ENCODE data around the gene SASH1.

The SASH1 gene

GRCh38 chr6:148303616-148304015, 39.0 kb upstream of the SASH1 start:
- no peak overlapping the region for H3K27ac ChIP-seq (ENCODE audit: low read depth, low read length)
- H3K79me2 ChIP-seq (ENCODE audit: insufficient read depth, low read length): no peaks in the 10 kb centered on the region
- no peaks in the 10 kb centered on the region for H3K9me2 ChIP-seq (replicated peaks; ENCODE audit: insufficient read depth, low read length)
- H3K9me3 ChIP-seq (ENCODE audit: insufficient read depth, low read length): no peaks in the 10 kb centered on the region
- no peak overlapping the region for H2AFZ ChIP-seq (ENCODE audit: low read depth, low read length, severe bottlenecking)
- H3K9ac ChIP-seq (ENCODE audit: low read length): no peak overlapping the region
- no peaks in the 10 kb centered on the region for H3F3A ChIP-seq (ENCODE audit: insufficient read depth)
- TF ChIP-seq CTCF (IDR thresholded peaks at IDR 0.05; ENCODE audit: insufficient read depth, low read length, poor library complexity, severe bottlenecking) (no peak), EZH2phosphoT487 (conservative IDR thresholded peaks at IDR 0.05; ENCODE audit: low read length) (no peak)
- H3K4me3 ChIP-seq (ENCODE audit: insufficient read depth, low read length, poor library complexity, severe bottlenecking): no peak overlapping the region
- H3K4me2 ChIP-seq (ENCODE audit: low read depth, low read length, poor library complexity, severe bottlenecking): no peak overlapping the region
- H3K27me3 ChIP-seq (ENCODE audit: low read length): no peaks in the 10 kb centered on the region
- H4K20me1 ChIP-seq (ENCODE audit: low read depth, low read length): no peaks in the 10 kb centered on the region
- H3K36me3 ChIP-seq (ENCODE audit: low read length): no peaks in the 10 kb centered on the region

- TF ChIP-seq EZH2phosphoT487 (conservative IDR thresholded peaks at IDR 0.05; ENCODE audit: low read length): no peak
- no peaks in the 10 kb centered on the region for H3K9me2 ChIP-seq (replicated peaks; ENCODE audit: insufficient read depth, low read length)
- H3K9ac ChIP-seq (ENCODE audit: low read length): no peak overlapping the region
- H3K79me2 ChIP-seq (ENCODE audit: insufficient read depth, low read length): no peaks in the 10 kb centered on the region
- no peaks in the 10 kb centered on the region for H3K27me3 ChIP-seq (ENCODE audit: low read length)
- no peak overlapping the region for H3K27ac ChIP-seq (ENCODE audit: low read depth, low read length)
- no peaks in the 10 kb centered on the region for H3K36me3 ChIP-seq (ENCODE audit: low read length)
- H3F3A ChIP-seq (ENCODE audit: insufficient read depth): no peaks in the 10 kb centered on the region
- no peak overlapping the region for H3K4me2 ChIP-seq (ENCODE audit: low read depth, low read length, poor library complexity, severe bottlenecking)
- H2AFZ ChIP-seq (ENCODE audit: low read depth, low read length, severe bottlenecking): no peak overlapping the region
- no peak overlapping the region for H3K4me3 ChIP-seq (ENCODE audit: insufficient read depth, low read length, poor library complexity, severe bottlenecking)
- no peaks in the 10 kb centered on the region for H4K20me1 ChIP-seq (ENCODE audit: low read depth, low read length)
- no peaks in the 10 kb centered on the region for H3K9me3 ChIP-seq (ENCODE audit: insufficient read depth, low read length)
Observed at GRCh38 chr6:148304976-148305375, 37.7 kb upstream of the SASH1 start.

GRCh38 chr6:148306286-148306685, 36.4 kb upstream of the SASH1 start:
- H3K9ac ChIP-seq (ENCODE audit: low read length): no peak overlapping the region
- H3K27me3 ChIP-seq (ENCODE audit: low read length): no peaks in the 10 kb centered on the region
- H3K4me3 ChIP-seq (ENCODE audit: insufficient read depth, low read length, poor library complexity, severe bottlenecking): no peak overlapping the region
- H3K4me2 ChIP-seq (ENCODE audit: low read depth, low read length, poor library complexity, severe bottlenecking): no peak overlapping the region
- H3K27ac ChIP-seq (ENCODE audit: low read depth, low read length): no peak overlapping the region
- no peak for TF ChIP-seq EZH2phosphoT487 (conservative IDR thresholded peaks at IDR 0.05; ENCODE audit: low read length)
- no peak for TF ChIP-seq CTCF (IDR thresholded peaks at IDR 0.05; ENCODE audit: insufficient read depth, low read length, poor library complexity, severe bottlenecking)
- H3K36me3 ChIP-seq (ENCODE audit: low read length): no peaks in the 10 kb centered on the region
- no peaks in the 10 kb centered on the region for H3K79me2 ChIP-seq (ENCODE audit: insufficient read depth, low read length)
- H4K20me1 ChIP-seq (ENCODE audit: low read depth, low read length): no peaks in the 10 kb centered on the region
- no peak overlapping the region for H2AFZ ChIP-seq (ENCODE audit: low read depth, low read length, severe bottlenecking)
- H3F3A ChIP-seq (ENCODE audit: insufficient read depth): no peaks in the 10 kb centered on the region
- H3K9me3 ChIP-seq (ENCODE audit: insufficient read depth, low read length): no peaks in the 10 kb centered on the region
- no peaks in the 10 kb centered on the region for H3K9me2 ChIP-seq (replicated peaks; ENCODE audit: insufficient read depth, low read length)

- H3F3A ChIP-seq (ENCODE audit: insufficient read depth): no peaks in the 10 kb centered on the region
- no peaks in the 10 kb centered on the region for H3K36me3 ChIP-seq (ENCODE audit: low read length)
- H3K9ac ChIP-seq (ENCODE audit: low read length): no peak overlapping the region
- no peaks in the 10 kb centered on the region for H3K9me2 ChIP-seq (replicated peaks; ENCODE audit: insufficient read depth, low read length)
- H3K27ac ChIP-seq (ENCODE audit: low read depth, low read length): no peak overlapping the region
- H4K20me1 ChIP-seq (ENCODE audit: low read depth, low read length): no peaks in the 10 kb centered on the region
- no peak for TF ChIP-seq CTCF (IDR thresholded peaks at IDR 0.05; ENCODE audit: insufficient read depth, low read length, poor library complexity, severe bottlenecking)
- TF ChIP-seq EZH2phosphoT487 (conservative IDR thresholded peaks at IDR 0.05; ENCODE audit: low read length): no peak
- H3K9me3 ChIP-seq (ENCODE audit: insufficient read depth, low read length): no peaks in the 10 kb centered on the region
- H3K4me2 ChIP-seq (ENCODE audit: low read depth, low read length, poor library complexity, severe bottlenecking): no peak overlapping the region
- H2AFZ ChIP-seq (ENCODE audit: low read depth, low read length, severe bottlenecking): no peak overlapping the region
- no peaks in the 10 kb centered on the region for H3K79me2 ChIP-seq (ENCODE audit: insufficient read depth, low read length)
- no peak overlapping the region for H3K4me3 ChIP-seq (ENCODE audit: insufficient read depth, low read length, poor library complexity, severe bottlenecking)
- H3K27me3 ChIP-seq (ENCODE audit: low read length): no peaks in the 10 kb centered on the region
Observed at GRCh38 chr6:148307405-148307804, 35.2 kb upstream of the SASH1 start.

Measured in SU-DHL-6 (cell line).